Measurements from ENCODE around the gene TARBP1.
A peak's percentile ranks its signal among the peaks of the same experiment; 100 is the strongest.
"Not testable (repeated sequence)": the region's sequence is repeated elsewhere in the genome, so short reads cannot be mapped to it uniquely, and the experiment has no call there.

The TARBP1 gene

DNA sequence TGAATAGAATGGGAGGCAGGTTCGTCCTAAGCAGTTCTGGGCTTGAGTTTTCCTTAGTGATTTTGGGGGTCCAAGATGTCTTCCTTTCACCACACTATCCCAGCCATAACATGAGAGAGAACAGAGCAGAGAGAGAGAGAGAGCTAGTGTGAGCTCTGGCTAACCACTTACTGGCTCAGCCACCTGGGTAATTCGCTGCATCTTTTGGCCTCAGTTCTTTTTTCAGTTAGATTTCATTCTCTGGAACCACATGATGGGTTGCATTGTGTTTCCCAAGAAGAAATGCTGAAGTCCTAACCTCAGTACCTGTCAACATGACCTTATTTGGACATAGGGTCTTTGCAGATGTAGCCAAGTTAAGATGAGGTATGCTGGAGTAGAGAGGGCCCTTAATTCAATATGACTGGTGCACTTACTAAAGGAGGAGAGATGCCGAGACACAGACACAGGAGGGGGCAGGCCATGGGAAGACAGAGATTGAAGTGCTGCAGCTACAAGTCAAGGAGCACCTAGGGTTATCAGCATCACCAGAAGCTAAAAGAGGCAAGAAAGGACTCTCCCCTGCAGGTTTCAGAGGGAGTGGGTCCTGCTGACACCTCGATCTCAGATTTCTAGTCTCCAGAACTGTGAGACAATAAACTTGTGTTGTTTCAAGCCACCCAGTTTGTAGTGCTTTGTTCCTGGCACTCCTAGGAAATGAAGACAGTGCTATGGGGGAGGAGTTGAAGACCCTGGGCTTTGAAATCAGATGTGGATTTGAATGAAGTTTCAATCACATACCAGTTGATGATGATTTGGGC is 26.2 kb upstream of the TARBP1 start:
- Histone ChIP-seq H3K4me2 (ENCODE audit: insufficient read depth, low read length) (no peak overlapping the region), H3K9ac (ENCODE audit: low read depth, low read length) (no peak overlapping the region), H3K4me1 (ENCODE audit: insufficient read depth, low read length) (peaks cover 34% of the 10 kb centered on the region), H3K79me2 (ENCODE audit: insufficient read depth, low read length) (no peaks in the 10 kb centered on the region), H3K9me3 (ENCODE audit: insufficient read depth, low read length, severe bottlenecking) (no peaks in the 10 kb centered on the region), H3K36me3 (ENCODE audit: insufficient read depth, low read length) (no peaks in the 10 kb centered on the region), H2AFZ (ENCODE audit: low read depth, low read length) (peak overlapping the region; percentile 48), H3K27ac (ENCODE audit: low read length) (peak overlapping the region; percentile 68), H3K4me3 (ENCODE audit: low read depth in 1 of 2, low read length in 2 of 2) (no peak overlapping the region), H3K27me3 (ENCODE audit: insufficient read depth, low read length, poor library complexity) (no peaks in the 10 kb centered on the region), H4K20me1 (ENCODE audit: insufficient read depth, low read length) (no peaks in the 10 kb centered on the region)
- peak; percentile 48 for DNase-seq
- ATAC-seq (ENCODE audit: insufficient read depth, low read depth) = peak; percentile 82
- TF ChIP-seq, protein P1, sequence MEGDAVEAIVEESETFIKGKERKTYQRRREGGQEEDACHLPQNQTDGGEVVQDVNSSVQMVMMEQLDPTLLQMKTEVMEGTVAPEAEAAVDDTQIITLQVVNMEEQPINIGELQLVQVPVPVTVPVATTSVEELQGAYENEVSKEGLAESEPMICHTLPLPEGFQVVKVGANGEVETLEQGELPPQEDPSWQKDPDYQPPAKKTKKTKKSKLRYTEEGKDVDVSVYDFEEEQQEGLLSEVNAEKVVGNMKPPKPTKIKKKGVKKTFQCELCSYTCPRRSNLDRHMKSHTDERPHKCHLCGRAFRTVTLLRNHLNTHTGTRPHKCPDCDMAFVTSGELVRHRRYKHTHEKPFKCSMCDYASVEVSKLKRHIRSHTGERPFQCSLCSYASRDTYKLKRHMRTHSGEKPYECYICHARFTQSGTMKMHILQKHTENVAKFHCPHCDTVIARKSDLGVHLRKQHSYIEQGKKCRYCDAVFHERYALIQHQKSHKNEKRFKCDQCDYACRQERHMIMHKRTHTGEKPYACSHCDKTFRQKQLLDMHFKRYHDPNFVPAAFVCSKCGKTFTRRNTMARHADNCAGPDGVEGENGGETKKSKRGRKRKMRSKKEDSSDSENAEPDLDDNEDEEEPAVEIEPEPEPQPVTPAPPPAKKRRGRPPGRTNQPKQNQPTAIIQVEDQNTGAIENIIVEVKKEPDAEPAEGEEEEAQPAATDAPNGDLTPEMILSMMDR (IDR thresholded peaks at IDR 0.05; ENCODE audit: borderline replicate concordance, extremely low read depth, low read length, poor library complexity, severe bottlenecking) = no peak
- TF ChIP-seq EZH2 (IDR thresholded peaks at IDR 0.05; ENCODE audit: borderline replicate concordance, low read depth, low read length, severe bottlenecking) = no peak

DNA sequence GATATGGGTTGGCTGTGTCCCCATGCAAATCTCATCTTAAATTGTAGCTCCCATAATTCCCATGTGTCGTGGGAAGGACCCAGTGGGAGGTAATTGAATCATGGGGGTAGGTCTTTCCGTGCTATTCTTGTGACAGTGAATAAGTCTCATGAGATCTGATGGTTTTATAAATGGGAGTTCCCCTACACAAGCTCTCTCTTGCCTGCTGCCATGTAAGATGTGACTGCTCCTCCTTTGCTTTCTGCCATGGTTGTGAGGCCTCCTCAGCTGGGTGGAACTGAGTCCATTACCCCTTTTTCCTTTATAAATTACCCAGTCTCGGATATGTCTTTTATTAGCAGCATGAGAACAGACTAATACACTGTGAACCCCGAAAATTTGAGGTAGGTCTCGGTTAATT is 25.3 kb upstream of the TARBP1 start:
- not testable (repeated sequence) for H3K27me3 ChIP-seq (ENCODE audit: insufficient read depth, low read length, poor library complexity); H3K4me3 ChIP-seq (ENCODE audit: low read depth in 1 of 2, low read length in 2 of 2); H3K9ac ChIP-seq (ENCODE audit: low read depth, low read length); DNase-seq; ATAC-seq (ENCODE audit: insufficient read depth, low read depth); H3K9me3 ChIP-seq (ENCODE audit: insufficient read depth, low read length, severe bottlenecking); H3K4me2 ChIP-seq (ENCODE audit: insufficient read depth, low read length); H4K20me1 ChIP-seq (ENCODE audit: insufficient read depth, low read length); H2AFZ ChIP-seq (ENCODE audit: low read depth, low read length); H3K79me2 ChIP-seq (ENCODE audit: insufficient read depth, low read length); H3K36me3 ChIP-seq (ENCODE audit: insufficient read depth, low read length)
- Histone ChIP-seq H3K4me1 (ENCODE audit: insufficient read depth, low read length) (peaks cover 34% of the 10 kb centered on the region), H3K27ac (ENCODE audit: low read length) (peak overlapping the region; percentile 68)

- no peak overlapping the region for H2AFZ ChIP-seq (ENCODE audit: low read depth, low read length)
- H3K36me3 ChIP-seq (ENCODE audit: insufficient read depth, low read length) = no peaks in the 10 kb centered on the region
- H3K4me3 ChIP-seq (ENCODE audit: low read depth in 1 of 2, low read length in 2 of 2) = no peak overlapping the region
- peak overlapping the region; percentile 19; the same call in 1 of the 2 replicates for H3K27ac ChIP-seq (ENCODE audit: low read length)
- no peaks in the 10 kb centered on the region for H3K27me3 ChIP-seq (ENCODE audit: insufficient read depth, low read length, poor library complexity)
- ATAC-seq (ENCODE audit: insufficient read depth, low read depth) = no peak
- H3K4me1 ChIP-seq (ENCODE audit: insufficient read depth, low read length) = peaks cover 42% of the 10 kb centered on the region
- H3K4me2 ChIP-seq (ENCODE audit: insufficient read depth, low read length) = no peak overlapping the region
- H3K9ac ChIP-seq (ENCODE audit: low read depth, low read length) = no peak overlapping the region
- H3K9me3 ChIP-seq (ENCODE audit: insufficient read depth, low read length, severe bottlenecking) = no peaks in the 10 kb centered on the region
- H3K79me2 ChIP-seq (ENCODE audit: insufficient read depth, low read length) = no peaks in the 10 kb centered on the region
- TF ChIP-seq, protein P1 (IDR thresholded peaks at IDR 0.05; ENCODE audit: borderline replicate concordance, extremely low read depth, low read length, poor library complexity, severe bottlenecking) = no peak
- TF ChIP-seq EZH2 (IDR thresholded peaks at IDR 0.05; ENCODE audit: borderline replicate concordance, low read depth, low read length, severe bottlenecking) = no peak
- DNase-seq = no peak
- H4K20me1 ChIP-seq (ENCODE audit: insufficient read depth, low read length) = no peaks in the 10 kb centered on the region
These were observed 24.4 kb upstream of the TARBP1 start for GRCh38 chr1:234503193-234504050.

DNA sequence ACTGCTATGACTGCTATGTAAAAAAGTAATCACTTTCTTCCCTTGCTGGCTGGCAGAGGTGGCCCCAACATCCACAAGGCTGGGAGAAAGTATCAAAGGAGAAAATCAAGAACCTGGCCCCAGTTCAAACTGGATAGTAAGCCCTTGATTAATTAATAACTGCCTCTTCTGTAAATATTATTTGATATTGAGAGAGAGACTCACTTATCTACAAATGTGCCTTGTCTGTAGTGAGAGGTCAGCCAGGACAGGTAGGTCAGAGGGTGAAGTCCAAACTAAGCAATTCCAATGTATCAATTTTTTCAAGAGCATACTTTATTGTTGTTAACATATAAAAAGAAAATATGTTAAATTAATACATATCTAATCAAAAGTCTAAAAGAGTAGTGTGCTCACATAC is 23.8 kb upstream of the TARBP1 start:
- DNase-seq (no peak), ATAC-seq (ENCODE audit: insufficient read depth, low read depth) (no peak)
- TF ChIP-seq EZH2 (IDR thresholded peaks at IDR 0.05; ENCODE audit: borderline replicate concordance, low read depth, low read length, severe bottlenecking) = no peak
- TF ChIP-seq, protein P1 (IDR thresholded peaks at IDR 0.05; ENCODE audit: borderline replicate concordance, extremely low read depth, low read length, poor library complexity, severe bottlenecking) = no peak
- H3K9me3 ChIP-seq (ENCODE audit: insufficient read depth, low read length, severe bottlenecking) = no peaks in the 10 kb centered on the region
- H2AFZ ChIP-seq (ENCODE audit: low read depth, low read length) = no peak overlapping the region
- peak overlapping the region; percentile 19; the same call in 1 of the 2 replicates for H3K27ac ChIP-seq (ENCODE audit: low read length)
- no peaks in the 10 kb centered on the region for H3K36me3 ChIP-seq (ENCODE audit: insufficient read depth, low read length)
- no peak overlapping the region for H3K9ac ChIP-seq (ENCODE audit: low read depth, low read length)
- H3K79me2 ChIP-seq (ENCODE audit: insufficient read depth, low read length) = no peaks in the 10 kb centered on the region
- no peak overlapping the region for H3K4me2 ChIP-seq (ENCODE audit: insufficient read depth, low read length)
- no peaks in the 10 kb centered on the region for H4K20me1 ChIP-seq (ENCODE audit: insufficient read depth, low read length)
- no peak overlapping the region for H3K4me3 ChIP-seq (ENCODE audit: low read depth in 1 of 2, low read length in 2 of 2)
- peaks cover 42% of the 10 kb centered on the region for H3K4me1 ChIP-seq (ENCODE audit: insufficient read depth, low read length)
- no peaks in the 10 kb centered on the region for H3K27me3 ChIP-seq (ENCODE audit: insufficient read depth, low read length, poor library complexity)
